Measurements from ENCODE around the gene INPP5J.
A peak's percentile ranks its signal among the peaks of the same experiment; 100 is the strongest.
"Not testable (repeated sequence)": the region's sequence is repeated elsewhere in the genome, so short reads cannot be mapped to it uniquely, and the experiment has no call there.

Gene INPP5J

GRCh38 chr22:31102441-31103081, 20.2 kb upstream of the INPP5J start:
- peak; percentile 98 for DNase-seq (ENCODE audit: low read depth)

GRCh38 chr22:31103111-31103510, 19.7 kb upstream of the INPP5J start:
- no peak for DNase-seq (ENCODE audit: low read depth)

- DNase-seq (ENCODE audit: low read depth): no peak
Measured at GRCh38 chr22:31103899-31104694, 18.7 kb upstream of the INPP5J start.

DNA sequence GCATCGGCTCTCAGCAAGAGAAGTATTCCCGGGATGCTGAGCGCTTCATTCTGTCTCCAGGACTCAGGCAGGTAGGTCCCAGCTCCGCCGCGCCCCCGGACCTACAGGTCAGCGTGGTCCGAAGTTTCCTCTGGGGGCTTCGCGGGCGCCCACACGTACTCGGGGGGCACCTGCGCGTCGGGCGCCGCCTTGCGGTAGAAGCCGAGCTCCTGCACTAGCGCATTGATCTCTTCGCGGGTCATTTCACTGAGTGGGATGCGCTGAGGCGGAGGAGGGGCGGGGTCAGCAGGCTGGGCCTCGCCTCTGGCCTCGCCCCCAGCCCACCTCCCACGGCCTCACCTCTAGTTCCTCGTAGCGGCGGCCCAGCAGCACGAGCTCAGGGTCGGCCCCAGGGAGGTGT, 17.9 kb upstream of the INPP5J start:
- no peak for DNase-seq (ENCODE audit: low read depth)

DNA sequence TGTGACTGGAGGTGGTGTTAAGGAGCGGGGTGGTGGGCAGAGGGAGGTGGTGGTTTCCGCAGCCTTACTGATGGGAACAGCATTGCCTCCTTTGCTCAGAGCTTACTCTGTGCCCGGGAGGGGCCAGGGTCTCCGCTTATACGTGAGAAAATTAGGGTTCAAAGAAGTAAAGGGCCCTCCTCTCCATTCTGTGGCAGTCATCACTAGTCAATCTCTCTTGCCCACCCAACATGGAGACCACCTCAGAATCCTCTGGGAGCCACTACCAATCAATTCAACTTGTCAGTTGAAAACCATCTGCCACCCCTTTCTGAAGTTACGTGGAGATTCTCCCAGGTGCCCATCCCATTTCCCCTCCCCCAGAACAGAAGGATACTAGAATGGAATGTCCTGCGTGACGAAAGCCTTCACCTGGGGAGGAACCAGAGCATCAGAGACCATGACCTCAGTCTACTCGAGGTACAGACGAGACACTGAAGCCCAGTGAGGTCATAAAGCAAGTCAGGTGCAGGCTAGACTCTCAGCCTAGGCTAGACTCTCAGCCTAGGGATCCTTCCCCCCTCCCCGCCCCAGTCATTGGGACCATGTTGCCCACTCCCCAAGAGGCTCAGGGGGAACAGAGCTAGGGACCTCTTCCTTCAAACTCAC, 17.4 kb upstream of the INPP5J start:
- no peak for DNase-seq (ENCODE audit: low read depth)

GRCh38 chr22:31106001-31106571, 16.7 kb upstream of the INPP5J start:
- DNase-seq (ENCODE audit: low read depth): no peak

- no peak for DNase-seq (ENCODE audit: low read depth)
Measured at GRCh38 chr22:31106731-31107177, 16.0 kb upstream of the INPP5J start.

GRCh38 chr22:31107178-31107893, 15.4 kb upstream of the INPP5J start, which contains the start of gene SELENOM:
TSS of gene SELENOM (minus strand) at chr22:31107568. CDS start at chr22:31107505, 63 bp downstream.
- DNase-seq (ENCODE audit: low read depth): peak; percentile 98

DNA sequence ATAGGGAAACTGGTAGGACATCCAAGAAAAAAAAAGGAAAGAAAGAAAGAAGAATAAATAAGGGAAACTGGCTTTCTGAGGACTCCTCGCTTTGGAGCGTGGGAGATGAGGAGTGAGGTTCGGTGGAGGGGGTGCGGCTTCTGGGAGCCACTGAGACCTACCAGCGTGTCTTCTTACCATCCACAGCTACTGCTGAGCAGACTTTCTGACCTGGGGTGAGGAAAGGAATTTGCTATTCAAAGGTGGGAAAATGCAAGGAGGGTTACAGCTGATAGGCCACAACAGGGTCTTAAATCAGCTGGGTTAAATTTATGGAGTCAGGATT, 14.9 kb upstream of the INPP5J start:
- DNase-seq (ENCODE audit: low read depth): no peak

DNA sequence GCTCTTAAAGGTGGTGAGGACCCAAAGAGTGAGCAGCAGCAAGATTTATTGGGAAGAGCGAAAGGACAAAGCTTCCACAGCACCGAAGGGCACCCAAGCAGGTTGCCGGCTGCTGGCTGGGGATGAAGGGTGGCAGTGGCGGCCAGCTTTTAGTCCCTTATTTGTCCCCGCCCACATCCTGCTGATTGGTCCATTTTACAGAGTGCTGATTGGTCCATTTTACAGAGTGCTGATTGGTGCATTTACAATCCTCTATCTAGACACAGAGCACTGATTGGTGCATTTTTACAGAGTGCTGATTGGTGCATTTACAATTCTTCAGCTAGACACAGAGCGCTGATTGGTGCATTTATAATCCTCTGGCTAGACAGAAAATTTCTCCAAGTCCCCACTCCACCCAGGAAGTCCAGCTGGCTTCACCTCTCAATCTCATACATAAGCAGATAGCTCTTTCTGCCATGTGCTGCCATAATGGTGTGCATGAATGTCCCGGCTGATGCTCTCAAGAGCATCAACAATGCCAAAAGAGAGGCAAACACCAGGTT, 10.1 kb upstream of the INPP5J start:
- DNase-seq (ENCODE audit: low read depth): not testable (repeated sequence)

DNA sequence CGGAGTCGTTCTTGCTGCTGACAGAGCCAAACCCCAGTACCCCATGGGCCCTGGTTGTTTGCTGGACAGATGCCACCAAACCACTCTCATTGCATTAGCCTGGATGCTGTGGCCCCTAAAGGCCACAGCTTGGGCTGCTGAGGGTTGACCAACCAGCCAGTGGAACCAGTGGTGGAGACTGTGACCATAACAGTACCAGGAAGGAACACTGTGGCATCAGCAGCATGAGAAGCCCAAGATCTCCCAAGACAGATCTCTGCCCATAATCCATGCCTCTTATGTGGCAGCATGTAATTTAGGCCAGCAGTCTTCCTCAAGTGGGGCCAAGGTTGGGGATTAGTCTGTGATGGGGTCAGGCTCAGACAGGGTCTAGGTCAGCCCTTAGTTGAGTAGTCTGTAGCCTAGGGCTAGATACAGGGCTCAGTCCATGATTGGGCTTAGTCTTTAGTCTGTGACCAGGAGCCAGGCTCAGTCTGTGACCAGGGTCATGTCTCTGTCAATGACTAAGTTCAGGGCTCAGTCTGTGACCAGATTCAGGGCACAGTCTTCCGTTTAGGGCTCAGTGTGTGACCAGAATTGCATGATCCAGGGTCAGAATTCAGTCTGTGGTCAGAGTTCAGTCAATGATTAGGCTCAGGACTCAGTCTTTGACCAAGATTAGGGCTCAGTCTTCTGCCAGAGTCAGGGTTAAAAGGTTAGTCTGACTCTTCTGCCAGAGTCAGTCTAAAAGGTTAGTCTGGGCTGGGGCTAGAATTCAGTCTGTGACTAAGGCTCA, 4.5 kb upstream of the INPP5J start:
- DNase-seq (ENCODE audit: low read depth): no peak

- DNase-seq (ENCODE audit: low read depth): no peak
Measured at GRCh38 chr22:31119026-31119717, 3.6 kb upstream of the INPP5J start.

DNA sequence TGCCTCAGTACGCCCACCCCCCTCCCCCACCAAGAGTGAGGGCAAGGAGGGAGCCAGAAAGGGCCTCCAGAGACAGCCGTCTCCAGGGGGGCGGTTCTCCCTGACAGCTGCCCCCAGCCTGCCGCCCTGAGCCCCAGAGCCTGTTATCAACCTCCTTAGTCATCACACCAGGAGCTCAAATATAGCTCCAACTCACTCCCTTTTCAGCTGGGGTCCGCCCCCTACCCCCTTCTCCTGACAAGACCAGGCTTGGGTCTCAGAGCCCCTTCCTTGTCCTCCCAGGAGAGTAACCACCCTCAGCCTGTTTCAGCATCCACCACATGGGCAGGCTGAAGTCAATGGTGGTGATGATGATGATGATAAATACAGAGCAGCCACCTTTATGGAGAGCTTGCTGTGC, 2.5 kb upstream of the INPP5J start:
- no peak for DNase-seq (ENCODE audit: low read depth)

DNA sequence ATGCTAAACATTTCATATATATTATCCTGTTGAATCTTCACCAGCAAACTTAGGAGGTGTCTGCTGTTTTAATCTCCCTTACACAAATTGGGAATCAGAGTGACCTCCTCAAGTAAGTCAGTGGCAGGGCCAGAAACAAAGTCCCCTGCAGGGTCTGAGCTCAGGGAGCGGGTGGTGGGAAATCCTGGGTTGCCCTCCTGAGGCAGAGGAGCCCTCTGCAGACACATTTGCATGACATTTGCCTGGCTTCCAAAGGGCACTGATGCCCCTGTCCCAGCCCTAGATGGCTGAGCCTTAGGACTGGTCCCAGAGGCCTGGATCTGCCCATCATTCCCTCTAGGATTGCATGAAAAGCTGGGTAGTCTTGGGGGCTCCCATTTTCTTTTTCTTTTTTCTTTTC, 2.1 kb upstream of the INPP5J start:
- no peak for DNase-seq (ENCODE audit: low read depth)

- no peak for DNase-seq (ENCODE audit: low read depth)
Measured at GRCh38 chr22:31121403-31121802, 1.4 kb upstream of the INPP5J start.

- no peak for DNase-seq (ENCODE audit: low read depth)
Measured at GRCh38 chr22:31122196-31122531, 602 bp upstream of the INPP5J start.

GRCh38 chr22:31123292-31123602, 481 bp downstream of the INPP5J start:
- DNase-seq (ENCODE audit: low read depth): no peak

GRCh38 chr22:31124290-31124689, 1.5 kb downstream of the INPP5J start:
- no peak for DNase-seq (ENCODE audit: low read depth)

DNA sequence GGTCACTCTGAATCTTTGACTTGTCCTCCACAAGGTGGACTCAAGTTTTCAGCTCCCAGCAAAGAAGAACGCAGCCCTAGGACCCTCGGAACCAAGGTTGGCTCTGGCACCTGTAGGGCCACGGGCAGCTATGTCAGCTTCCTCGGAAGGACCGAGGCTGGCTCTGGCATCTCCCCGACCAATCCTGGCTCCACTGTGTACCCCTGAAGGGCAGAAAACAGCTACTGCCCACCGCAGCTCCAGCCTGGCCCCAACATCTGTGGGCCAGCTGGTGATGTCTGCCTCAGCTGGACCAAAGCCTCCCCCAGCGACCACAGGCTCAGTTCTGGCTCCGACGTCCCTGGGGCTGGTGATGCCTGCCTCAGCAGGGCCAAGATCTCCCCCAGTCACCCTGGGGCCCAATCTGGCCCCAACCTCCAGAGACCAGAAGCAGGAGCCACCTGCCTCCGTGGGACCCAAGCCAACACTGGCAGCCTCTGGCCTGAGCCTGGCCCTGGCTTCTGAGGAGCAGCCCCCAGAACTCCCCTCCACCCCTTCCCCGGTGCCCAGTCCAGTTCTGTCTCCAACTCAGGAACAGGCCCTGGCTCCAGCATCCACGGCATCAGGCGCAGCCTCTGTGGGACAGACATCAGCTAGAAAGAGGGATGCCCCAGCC, 2.2 kb downstream of the INPP5J start:
- no peak for DNase-seq (ENCODE audit: low read depth)

- no peak for DNase-seq (ENCODE audit: low read depth)
Measured at GRCh38 chr22:31125521-31126117, 2.9 kb downstream of the INPP5J start.
